HG03196 (cell line): ENCODE data around the gene ARPP21.
"Not testable (repeated sequence)": the region's sequence is repeated elsewhere in the genome, so short reads cannot be mapped to it uniquely, and the experiment has no call there.

Experiments used
- ATAC-seq: cut with Tn5 transposase; IDR thresholded peaks from one replicate; pipeline ENCODE4 v1.9.1; 2021; ENCODE audit not compliant: unreplicated experiment

The ARPP21 gene

DNA sequence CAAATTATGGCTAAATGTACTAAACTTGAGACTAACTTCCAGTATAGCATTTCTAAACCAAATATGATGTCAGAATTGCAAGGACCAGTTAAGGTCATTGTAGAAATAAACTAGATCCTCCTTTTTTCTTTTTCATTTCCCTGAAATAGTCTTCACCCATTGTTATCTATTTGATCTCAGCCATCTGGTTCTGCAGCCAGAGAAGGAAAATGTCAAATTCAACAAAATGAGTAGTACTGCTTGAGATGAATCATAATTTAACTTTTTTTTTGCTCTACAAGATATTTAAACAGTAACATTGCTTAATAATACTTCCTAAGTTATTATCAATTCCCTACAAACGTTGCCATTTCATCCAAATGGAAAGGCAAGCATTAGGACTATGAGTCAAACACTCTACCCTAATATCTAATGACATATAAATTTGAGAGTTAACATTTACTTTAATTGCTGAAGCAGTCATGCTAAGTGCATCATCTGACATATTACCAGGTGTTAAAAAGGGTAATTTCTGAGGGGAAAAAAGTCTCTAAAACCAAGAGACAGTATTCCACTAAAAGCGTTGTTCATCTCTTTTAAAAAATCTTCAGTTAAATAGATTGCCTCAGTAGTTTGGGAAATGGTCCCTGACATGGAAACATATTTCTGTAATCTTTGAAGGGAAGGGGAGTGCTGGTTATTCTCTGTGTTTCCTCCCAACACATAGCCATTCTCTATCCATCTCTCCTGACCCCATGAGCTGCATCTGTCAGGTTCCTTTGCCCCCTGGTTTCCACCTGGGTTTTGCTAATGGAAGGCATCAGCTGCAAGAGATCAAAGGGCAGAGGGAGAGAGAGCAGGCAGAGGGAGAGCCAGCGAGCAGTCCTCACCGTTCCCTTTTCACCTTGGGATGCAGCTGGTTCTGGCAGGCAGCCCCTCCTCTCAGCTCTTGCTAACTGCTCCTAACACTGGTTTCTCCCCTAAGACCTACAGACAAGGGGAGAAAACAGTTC is 138.5 kb downstream of the ARPP21 start:
- no peak for ATAC-seq

- no peak for ATAC-seq
Measured at GRCh38 chr3:35779611-35780010, 140.3 kb downstream of the ARPP21 start.

- no peak for ATAC-seq
Measured at GRCh38 chr3:35780800-35781199, 141.5 kb downstream of the ARPP21 start.

DNA sequence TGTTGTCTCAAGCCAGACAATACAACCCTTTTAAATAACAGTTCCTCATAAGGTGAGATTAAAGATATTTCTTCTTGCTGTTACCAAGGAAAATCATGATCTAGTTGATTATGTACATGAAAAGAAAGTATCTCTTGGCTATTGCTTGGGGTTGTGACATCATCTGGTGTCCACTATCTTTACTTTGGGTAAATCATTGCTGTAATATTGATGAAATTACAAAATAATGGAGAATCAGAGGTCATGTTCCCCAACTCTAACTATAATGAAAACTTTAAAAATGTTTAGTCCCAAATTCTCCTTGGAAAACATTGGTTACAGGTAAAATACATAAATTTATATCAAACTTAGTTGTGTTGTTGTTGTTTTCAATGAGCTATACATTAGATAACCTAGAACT is 142.2 kb downstream of the ARPP21 start:
- no peak for ATAC-seq

GRCh38 chr3:35782355-35782754 is 143.0 kb downstream of the ARPP21 start:
- no peak for ATAC-seq

GRCh38 chr3:35784169-35784568 is 144.8 kb downstream of the ARPP21 start:
- no peak for ATAC-seq

DNA sequence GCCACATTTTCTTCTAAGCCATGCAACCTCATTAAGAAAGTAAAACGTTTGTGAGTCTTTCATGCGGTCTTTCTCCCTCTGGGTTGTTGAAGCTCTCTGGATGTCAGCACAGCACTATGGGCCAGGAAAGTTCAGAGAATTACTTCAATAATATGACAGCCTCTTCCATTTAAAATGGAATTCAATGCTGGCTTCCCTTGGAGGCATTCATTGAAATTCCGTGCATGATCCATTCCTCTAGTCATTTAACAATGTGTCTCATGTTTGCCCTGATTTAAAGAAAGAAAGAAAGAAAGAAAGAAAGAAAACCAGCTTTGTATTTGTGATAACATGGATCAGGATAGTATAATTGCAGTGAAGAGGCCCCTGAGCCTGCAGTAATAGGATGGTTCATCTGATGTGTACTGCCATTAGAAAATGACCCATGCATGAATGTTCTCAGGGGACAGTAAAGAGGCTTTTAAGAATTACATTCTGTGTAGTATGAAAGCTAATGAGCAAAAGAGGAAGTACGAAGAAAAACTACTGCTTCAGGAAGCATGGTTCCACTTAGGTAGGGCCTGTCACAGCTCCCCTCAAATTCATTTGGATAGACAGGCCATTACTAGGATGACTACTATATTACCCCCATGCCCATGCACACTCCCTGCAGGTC is 146.0 kb downstream of the ARPP21 start:
- no peak for ATAC-seq

- ATAC-seq: no peak
Measured at GRCh38 chr3:35787936-35788335, 148.6 kb downstream of the ARPP21 start.

DNA sequence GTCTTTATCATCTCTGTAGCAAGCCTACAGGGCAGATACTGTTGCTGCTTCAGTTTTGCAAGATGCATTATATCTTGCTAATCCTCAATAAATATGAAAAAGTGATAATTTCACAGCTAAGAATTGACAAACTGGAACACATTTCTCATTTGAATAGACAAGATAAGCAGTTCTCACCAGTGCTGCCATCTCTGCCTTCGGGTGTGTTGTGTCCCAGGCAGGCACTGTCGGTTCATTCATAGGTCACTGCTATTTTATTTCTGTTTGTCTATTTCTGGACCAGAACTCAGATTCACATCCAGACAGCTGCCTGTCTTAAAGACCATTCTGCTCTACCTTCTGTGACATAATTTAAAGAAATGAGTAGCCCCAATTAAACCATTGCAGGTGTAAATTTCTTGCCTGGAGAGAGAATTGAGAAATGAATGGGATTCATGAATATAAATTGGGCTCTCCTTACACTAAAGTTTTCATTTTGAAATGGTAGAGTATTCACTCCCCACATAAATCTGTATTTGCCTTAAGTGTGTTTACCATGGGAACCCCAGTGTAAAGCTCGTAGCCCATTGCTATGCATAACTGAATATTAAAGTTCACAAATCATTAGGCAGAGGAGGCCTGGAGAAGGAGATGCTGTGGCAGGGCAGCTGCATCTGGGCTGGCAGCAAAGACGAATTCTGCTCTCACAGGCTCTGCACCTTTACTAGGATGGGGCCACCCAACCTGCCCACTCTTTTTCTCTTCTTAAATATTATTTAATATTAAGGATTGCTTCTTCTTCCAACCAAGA is 149.9 kb downstream of the ARPP21 start:
- ATAC-seq: no peak

- no peak for ATAC-seq
Measured at GRCh38 chr3:35790764-35791163, 151.4 kb downstream of the ARPP21 start.

GRCh38 chr3:35793667-35794066 is 154.3 kb downstream of the ARPP21 start:
- ATAC-seq: no peak

DNA sequence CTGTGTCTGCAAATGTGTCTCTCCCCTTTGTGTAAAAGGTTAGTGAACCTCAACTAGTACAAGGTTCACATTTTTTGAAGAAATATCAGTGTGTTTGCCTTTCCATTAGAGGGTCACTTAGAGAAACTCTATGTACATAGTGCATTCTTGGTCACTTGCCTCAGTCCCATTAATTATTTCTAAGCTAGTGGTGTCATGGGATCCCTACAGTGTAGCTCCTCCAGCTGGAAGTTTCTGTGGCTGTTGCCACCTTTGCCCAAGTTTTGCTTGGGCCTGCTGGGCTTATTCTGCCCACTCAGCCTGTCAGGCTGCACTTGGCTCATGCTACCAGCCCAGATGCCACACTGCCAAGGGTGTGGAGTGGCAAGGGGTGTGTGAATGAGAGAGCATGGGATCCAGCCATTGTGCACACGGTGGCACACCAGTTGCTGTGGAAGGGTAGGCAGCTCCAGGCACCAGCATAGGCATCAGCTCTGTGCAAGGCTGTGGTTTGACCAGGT is 161.7 kb downstream of the ARPP21 start:
- ATAC-seq: no peak

DNA sequence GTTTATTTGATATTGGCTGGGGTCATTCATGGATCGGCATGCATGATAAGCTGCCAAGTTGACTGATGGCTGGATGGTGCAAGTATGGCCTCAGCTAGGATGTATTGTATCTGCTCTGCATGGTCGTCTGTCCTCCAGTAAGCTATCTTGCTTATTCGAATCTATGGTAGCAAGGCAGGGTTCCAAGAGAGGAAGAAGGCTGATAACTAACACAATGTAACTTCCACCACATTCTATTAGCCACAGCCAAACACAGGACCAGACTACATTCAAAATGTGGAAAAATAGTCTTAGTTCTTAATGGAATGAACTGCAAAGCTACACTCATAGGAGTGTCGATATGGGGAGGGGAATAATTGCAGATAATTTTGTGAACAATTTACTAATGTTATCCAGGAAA is 175.2 kb downstream of the ARPP21 start:
- ATAC-seq: no peak

DNA sequence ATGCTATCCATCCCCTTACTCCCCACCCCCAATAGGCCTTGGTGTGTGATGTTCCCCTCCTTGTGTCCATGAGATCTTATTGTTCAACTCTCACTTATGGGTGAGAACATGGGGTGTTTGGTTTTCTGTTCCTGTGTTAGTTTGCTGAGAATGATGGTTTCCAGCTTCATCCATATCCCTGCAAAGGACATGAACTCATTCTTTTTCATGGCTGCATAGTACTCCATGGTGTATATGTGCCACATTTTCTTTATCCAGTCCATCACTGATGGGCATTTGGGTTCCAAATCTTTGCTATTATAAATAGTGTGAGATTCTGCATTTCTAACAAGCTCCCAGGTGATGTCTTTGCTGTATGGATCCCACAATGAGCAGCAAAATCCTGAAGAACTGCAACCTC is 176.5 kb downstream of the ARPP21 start:
- not testable (repeated sequence) for ATAC-seq

DNA sequence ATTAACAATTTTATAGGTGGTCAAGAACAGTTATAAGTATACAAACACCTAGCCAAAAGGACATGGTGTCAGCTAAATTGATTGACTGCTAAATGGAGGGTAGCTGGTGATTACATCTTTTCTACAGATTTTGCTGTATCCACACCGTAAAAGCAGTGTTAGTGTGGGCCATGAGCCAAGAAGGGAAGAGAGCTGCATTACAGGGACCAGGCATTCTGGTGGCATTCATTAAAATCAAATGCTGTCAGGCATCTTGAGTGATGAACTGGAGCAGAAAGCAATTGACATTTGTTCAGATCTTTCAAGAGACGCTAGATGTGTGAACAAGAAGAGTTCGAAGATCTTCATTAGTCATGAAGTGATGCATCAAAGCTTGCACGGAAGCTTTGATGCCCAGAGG is 177.9 kb downstream of the ARPP21 start:
- no peak for ATAC-seq

DNA sequence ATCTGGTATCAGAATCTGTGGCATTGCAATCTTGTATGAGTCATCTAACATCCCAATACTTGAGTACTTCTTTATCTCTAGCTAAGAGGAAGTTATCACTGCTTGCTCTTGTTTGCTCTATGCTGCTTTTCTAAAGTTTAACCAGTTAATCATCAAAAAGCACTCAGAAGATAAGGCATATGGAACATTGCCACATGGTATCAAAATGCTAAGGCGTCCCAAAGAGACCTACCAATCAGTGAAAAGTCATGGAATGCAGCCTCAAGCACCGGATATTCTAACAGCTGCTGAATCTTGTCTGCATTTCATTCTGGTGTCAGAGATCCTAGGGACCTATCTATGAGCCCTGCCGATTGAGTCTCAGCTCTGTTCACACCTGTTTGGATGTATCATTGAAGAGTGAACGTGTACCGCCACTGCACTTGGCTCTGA is 192.8 kb downstream of the ARPP21 start:
- no peak for ATAC-seq
